Measurements from ENCODE around the gene DNTT.

DNTT gene

DNA sequence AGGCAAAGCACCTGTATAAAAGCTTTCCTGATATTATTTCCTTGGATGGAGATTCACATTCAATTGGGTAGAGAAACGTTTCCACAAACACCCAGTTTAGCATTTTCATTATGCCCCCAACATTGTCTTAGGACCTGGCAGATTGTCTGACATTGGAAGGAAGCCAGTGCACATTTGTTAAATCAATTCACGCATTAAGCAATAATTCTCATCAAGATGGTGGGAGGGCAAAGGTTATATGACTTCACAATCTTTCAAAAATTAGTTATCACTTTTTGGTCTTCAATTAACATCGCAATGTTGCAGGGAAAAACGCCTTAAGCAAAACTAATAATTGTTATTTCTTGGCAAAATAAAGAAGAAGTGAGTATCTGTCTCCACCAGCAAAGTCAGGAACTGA, 38.2 kb downstream of the DNTT start:
- no peak for DNase-seq (ENCODE audit: low read depth in 2 of 2)

- DNase-seq (ENCODE audit: low read depth in 2 of 2) = no peak
These were observed 39.9 kb downstream of the DNTT start for GRCh38 chr10:96344178-96344577.

DNA sequence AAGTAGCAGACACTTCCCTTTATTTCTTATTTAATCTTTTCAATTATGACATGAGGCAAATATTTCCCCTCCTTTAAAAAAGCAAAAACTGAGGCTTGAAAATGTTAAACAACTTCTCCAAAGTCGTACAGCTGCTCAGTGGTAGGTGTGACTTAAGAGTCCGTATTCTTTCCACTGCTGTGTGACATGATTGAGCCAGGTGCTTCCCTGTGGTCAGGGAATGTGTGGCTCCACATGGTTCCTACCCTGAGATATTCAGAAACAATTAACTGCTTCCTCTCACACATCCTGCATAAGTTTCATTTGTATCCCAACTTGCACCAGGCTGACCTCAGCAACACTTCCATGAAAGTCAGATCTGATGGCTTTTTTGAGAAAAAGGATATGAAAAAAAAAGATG, 41.0 kb downstream of the DNTT start:
- no peak for DNase-seq (ENCODE audit: low read depth in 2 of 2)

GRCh38 chr10:96346295-96346694, 42.1 kb downstream of the DNTT start:
- DNase-seq (ENCODE audit: low read depth in 2 of 2) = no peak

- no peak for DNase-seq (ENCODE audit: low read depth in 2 of 2)
These were observed 47.8 kb downstream of the DNTT start for GRCh38 chr10:96352027-96352426.

GRCh38 chr10:96352582-96352981, 48.3 kb downstream of the DNTT start:
- DNase-seq (ENCODE audit: low read depth in 2 of 2) = no peak

- DNase-seq (ENCODE audit: low read depth in 2 of 2) = no peak
These were observed 52.9 kb downstream of the DNTT start for GRCh38 chr10:96357038-96357620.

DNA sequence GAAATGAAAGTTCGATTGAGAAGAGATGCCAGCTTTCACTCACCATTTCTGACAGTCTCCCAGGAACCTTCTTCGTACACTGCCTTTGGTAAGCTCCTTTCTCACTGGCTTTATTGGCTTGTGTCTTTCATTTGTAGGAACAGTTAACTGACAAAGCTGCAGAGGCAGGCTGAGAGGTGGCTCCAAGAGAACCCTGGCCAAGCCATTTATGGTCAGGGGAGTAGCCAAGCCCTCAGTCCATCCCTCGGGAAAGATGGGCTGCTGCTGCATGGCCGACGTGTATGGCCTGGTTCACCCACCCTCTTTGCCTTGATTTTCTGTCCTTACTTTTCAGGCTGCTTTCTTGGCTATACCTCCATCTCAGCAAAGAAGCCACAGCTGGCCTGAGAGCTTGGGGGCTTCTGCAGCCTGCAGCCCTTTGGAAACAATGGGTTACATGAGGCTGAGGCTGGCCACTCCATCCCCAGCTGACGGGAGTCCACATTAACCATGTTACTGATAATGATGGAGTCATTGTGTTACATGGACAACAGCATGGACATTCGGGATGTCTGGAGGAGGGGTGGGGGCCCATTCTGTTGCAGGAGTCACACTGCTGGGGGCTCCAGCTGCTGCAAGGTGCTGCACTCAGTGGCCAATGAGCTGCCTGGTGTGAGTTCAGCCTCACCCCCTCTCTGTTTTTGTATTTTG, 54.8 kb downstream of the DNTT start, which contains the start of gene OPALIN:
Gene OPALIN, minus strand, starts transcription at position 152 of the 690 bp plus-strand sequence. Its CDS starts 106 bp downstream, at position 46.
- DNase-seq (ENCODE audit: low read depth in 2 of 2) = no peak

DNA sequence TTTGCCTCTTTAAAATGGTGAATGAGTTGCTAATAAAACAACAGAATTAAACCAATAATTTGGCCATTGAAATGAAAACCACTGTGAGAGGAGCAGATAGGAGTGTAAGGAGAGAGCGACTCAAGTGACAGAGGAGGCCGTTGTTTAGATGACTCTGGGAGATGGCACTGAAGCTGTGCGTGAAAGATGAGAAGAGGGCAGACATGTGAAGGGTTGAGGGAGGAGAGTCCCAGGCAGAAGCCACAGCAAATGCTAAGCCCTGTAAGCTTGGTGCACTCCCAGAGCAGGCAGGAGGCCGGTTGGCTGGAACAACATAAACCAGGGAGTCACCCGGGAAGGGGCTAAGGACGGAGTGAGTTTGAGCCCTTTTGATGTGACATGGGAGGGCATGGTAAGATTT, 55.4 kb downstream of the DNTT start:
- no peak for DNase-seq (ENCODE audit: low read depth in 2 of 2)

DNA sequence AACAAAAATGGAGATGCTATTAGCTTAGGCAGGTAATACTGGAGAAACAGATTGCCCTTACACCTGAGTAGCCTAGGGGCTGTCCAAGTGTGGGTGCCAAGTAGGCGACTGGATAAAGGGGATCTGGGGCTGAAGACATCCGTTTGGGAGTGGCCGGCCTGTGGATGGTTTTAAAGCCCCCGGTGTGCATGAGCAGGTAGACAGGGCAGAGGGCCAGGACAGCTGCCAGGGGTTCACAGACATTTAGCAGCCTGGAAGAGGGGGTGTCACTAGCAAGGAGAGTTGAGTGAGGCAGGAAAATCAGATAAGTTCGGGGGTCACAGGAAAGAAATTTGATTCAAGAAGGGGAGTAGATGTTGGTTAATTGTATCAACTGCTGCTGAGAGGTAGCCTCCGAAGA, 56.1 kb downstream of the DNTT start:
- no peak for DNase-seq (ENCODE audit: low read depth in 2 of 2)

DNA sequence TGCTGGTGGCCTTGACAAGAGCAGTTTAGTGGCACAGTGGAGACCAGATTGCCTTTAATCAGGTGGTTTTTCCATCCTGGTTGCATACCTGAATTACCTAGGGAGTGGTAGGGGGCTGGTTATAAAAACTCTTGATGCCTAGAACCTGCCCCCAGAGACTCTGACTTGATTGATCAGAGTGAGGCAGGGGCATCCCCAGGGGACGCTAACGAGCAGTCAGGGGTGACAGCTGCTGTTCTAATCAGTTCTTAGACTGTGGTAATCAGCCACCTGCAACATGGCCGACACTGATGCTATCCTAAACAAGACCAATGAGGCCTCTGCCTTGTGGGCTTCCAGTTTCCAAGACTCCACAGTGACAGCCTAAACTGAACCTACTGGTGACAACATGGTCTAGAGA, 56.5 kb downstream of the DNTT start:
- no peak for DNase-seq (ENCODE audit: low read depth in 2 of 2)

GRCh38 chr10:96365571-96365970, 61.3 kb downstream of the DNTT start:
- no peak for DNase-seq (ENCODE audit: low read depth in 2 of 2)

DNA sequence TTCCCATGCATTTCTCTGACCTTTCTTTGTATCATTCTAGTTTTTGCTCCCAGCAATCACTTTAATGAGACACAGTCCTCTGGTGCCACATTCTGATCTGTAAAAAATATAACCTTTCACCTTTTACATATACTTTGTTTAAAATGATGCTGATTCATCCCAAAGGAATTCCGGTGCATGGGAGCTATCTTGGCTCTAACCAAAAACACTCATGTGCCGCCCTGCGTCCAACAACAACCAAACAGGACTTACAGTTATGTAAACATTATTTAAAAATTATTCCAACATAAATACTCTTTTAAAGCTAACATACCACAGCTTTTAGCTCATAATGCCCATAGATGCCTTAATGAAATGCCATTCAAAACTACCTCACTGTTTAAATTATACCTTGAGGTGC, 62.3 kb downstream of the DNTT start:
- DNase-seq (ENCODE audit: low read depth in 2 of 2) = no peak

GRCh38 chr10:96367470-96367869, 63.2 kb downstream of the DNTT start:
- DNase-seq (ENCODE audit: low read depth in 2 of 2) = no peak

GRCh38 chr10:96368971-96369370, 64.7 kb downstream of the DNTT start:
- DNase-seq (ENCODE audit: low read depth in 2 of 2) = no peak

DNA sequence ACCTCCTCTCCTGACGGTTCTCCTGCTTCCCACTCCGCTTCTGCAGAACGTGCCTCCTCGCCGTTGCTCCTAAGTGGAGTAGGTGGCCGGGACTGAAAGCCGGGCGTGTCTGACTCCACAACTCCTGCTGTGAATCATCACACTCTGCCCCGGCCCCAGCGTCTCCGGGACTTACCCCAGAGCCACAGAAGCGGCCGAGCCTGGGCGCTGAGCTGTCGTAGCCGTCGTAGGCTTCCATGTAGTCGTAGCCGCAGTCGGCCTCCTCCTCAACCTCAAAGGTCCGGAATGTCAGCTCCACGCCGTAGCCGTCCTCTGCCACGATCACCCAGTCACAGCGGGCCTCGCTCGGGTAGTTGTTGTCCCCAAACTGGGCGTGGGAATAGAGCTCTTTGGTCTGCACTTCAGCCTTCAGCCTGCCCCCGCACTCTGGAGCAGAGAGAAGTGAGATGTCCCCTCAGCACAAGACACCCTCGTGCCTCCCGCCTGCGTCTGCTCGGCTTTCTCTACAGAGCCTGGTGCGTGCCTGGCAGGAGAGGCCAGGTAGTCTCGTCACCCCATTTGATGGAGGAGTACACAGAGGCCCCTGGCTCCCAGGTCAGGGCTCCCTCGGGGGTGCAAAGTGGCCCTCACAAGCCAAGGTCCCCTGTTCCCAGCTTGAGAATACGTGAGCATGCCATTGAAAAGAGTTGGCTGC, 65.8 kb downstream of the DNTT start:
- DNase-seq (ENCODE audit: low read depth in 2 of 2) = no peak

DNA sequence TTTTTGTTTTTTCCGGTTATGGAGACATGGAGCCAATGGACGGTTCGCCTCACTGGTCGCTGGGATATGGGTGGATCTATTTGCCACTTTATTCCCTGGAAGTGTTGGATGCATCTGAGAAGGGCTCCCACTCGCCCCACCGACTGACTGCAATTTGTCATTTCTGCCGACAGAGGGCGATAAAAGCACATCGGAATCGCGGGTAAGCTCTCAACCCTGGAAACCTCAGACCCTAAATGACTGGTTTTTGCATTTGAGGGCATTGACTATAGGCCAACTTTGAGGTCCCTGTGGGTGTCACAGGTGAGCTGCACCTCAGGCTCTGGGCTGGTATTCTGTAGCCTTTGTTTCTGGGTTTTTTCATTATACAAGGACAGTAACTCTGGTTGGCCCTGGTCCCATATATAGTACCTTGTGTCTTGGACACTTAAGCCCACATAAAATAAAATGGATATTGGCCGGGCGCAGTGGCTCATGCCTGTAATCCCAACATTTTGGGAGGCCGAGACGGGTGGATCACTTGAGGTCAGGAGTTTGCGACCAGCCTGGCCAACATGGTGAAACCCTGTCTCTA, 66.4 kb downstream of the DNTT start:
- DNase-seq (ENCODE audit: low read depth in 2 of 2) = peak; percentile 14 to 28

DNA sequence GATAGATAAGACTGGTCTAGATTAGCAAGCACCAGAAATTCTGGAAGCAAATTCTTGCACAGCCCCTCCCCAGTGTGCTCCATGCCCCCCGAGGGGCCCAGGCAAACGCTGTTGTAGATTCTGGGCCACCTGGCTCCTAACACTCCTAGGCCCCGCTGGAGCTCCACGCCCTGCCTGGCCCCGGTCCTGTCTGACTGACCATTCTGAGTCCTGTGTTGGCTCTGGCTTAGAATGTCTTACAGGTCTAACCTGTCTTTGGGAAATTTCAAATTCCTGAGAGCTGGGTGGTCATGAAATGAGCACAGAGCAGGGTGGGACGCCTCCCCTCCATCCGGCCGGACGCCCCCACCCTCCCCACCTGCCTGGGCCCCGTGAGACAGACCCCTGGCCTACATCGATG, 67.1 kb downstream of the DNTT start:
- DNase-seq (ENCODE audit: low read depth in 2 of 2) = no peak

DNA sequence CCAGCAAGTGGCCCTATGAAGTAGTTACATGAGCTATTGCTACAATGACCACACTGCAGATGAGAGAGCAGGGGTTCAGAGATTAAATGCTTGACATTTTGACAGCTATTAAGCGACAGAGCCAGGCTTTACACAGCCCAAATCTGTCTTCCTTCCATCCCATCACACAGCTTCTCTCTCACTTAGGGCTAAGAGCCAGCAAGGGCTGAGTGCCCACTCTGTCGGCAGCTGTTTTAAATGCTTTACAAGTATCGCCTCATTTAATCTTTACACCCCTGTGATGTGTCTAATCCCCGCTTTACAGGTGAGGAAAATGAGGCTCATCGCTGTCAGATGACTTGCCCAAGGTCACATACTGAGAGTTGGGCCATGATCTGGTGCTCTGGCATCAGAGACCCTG, 69.8 kb downstream of the DNTT start:
- no peak for DNase-seq (ENCODE audit: low read depth in 2 of 2)

DNA sequence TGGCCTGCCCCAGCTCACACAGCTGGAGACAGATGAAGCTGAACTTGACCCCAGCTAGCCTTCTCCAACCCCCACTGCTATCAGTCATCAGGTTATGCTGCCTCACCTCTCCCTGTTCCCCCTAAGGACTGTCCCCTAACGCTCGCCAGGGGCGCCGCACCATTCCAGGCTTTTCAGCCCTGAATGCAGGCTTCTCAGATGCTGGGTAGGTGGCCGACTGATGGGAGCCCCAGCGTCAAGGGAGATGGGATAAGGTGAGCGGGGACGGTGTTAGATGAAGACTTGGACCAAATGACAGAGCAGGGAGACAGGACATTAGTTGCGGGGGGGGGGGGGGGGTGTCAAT, 70.4 kb downstream of the DNTT start:
- no peak for DNase-seq (ENCODE audit: low read depth in 2 of 2)

DNA sequence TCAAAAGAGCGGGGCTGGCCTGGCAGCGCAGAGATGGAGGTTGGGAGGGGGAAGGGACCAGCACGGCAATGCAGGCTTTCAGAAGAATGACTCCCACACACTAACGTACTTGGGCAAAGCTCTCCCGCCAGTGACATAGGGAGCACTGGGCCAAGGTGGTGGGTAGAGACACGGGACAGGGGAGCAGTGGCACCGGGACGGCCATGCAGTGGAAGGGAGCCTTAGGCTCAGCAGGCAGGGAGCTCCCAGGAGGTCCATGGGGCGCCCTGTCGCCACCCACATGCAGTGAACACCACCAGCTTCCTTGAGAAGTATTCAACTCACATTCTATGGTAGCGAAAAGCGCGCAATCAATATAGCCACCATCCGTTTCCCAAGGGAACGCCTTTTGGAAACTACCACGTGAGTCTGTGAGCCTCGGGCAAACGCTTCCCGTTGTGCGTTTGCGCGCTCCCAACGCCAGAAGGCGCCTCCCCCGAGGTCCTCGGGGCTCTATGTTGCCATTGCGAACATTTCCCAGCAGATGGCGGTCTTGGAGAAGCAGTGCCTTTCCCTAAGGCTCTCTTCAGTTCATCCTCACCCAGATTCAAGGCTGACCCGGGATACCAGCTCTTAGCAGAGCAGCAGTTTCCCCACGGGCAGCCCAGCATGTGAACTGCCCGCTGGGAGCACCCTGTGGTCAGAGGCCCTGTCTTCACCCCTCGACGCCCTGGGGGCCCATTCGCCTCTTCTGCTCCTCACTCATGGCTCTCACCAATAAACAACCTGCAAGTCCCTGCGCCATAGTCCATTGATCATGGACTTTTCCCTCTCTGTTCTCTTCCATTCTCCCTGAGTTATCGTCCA, 71.0 kb downstream of the DNTT start:
- DNase-seq (ENCODE audit: low read depth in 2 of 2) = peak; percentile 65 to 81

DNA sequence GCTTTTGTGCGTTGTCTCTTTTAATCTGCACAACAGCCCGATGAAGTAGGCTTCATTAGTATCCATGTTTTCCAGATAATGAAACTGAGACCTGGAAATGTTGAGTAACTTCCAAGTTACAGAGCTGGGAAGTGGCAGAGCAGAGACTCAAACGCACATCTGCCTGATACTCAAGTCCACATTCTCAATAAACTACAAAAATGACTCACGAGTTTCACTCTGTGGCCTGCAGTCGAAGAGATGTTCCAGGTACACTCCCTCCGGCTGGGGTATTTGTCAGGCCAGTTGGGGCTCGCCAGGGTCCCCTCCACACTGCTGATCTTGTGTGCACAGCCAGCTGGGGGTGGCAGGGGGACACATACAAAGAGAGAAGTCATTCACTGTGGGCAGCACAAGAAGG, 72.2 kb downstream of the DNTT start:
- DNase-seq (ENCODE audit: low read depth in 2 of 2) = no peak
